Ishikawa (cell line): ENCODE results near the gene TRIM33.

ENCODE experiments used
- CEBPB ChIP-seq: IDR thresholded peaks from 2 replicates; pipeline ENCODE4 v1.6.1; 2012
- CREB1 ChIP-seq: IDR thresholded peaks from 2 replicates; pipeline ENCODE4 v1.6.1; 2012; ENCODE audit warnings: low read depth
- EGR1 ChIP-seq: IDR thresholded peaks from 2 replicates; pipeline ENCODE4 v1.6.1; 2012
- EP300 ChIP-seq: IDR thresholded peaks from 2 replicates; pipeline ENCODE4 v1.6.1; 2012; ENCODE audit warnings: borderline replicate concordance
- FOXM1 ChIP-seq: IDR thresholded peaks from 2 replicates; pipeline ENCODE4 v1.6.1; 2012; ENCODE audit warnings: low read depth, borderline replicate concordance
- MAX ChIP-seq: IDR thresholded peaks from 2 replicates; pipeline ENCODE4 v1.6.1; 2012
- NFIC ChIP-seq: IDR thresholded peaks from 2 replicates; pipeline ENCODE4 v1.6.1; 2012
- RAD21 ChIP-seq: IDR thresholded peaks from 2 replicates; pipeline ENCODE4 v1.6.1; 2012; ENCODE audit warnings: low read depth
- REST ChIP-seq: IDR thresholded peaks from 2 replicates; pipeline ENCODE4 v1.6.1; 2012; ENCODE audit warnings: low read depth, mild to moderate bottlenecking
- TAF1 ChIP-seq: IDR thresholded peaks from 2 replicates; pipeline ENCODE4 v1.6.1; 2012; ENCODE audit warnings: low read depth, mild to moderate bottlenecking
- TCF12 ChIP-seq: IDR thresholded peaks from 2 replicates; pipeline ENCODE4 v1.6.1; 2012; ENCODE audit warnings: low read depth
- TEAD4 ChIP-seq: IDR thresholded peaks from 2 replicates; pipeline ENCODE4 v1.6.1; 2012
- USF1 ChIP-seq: IDR thresholded peaks from 2 replicates; pipeline ENCODE4 v1.6.1; 2012
- YY1 ChIP-seq: IDR thresholded peaks from 2 replicates; pipeline ENCODE4 v1.6.1; 2012; ENCODE audit warnings: low read depth
- ZBTB7A ChIP-seq: IDR thresholded peaks from 2 replicates; pipeline ENCODE4 v1.6.1; 2012; ENCODE audit warnings: low read depth

The TRIM33 gene

GRCh38 chr1:114386129-114387009 lies 124.6 kb downstream of the TRIM33 start:
- TF ChIP-seq TAF1 (no peak), CEBPB (no peak), CREB1 (no peak), TEAD4 (no peak), EGR1 (no peak), RAD21 (no peak)

GRCh38 chr1:114384922-114385321 lies 126.1 kb downstream of the TRIM33 start:
- TF ChIP-seq TCF12 (no peak), CREB1 (no peak), MAX (no peak), EP300 (no peak), TEAD4 (no peak), NFIC (no peak), RAD21 (no peak), YY1 (no peak), REST (no peak), TAF1 (no peak), USF1 (no peak), FOXM1 (no peak)

GRCh38 chr1:114379987-114380386 lies 131.0 kb downstream of the TRIM33 start:
- TF ChIP-seq EP300: no peak
- TF ChIP-seq REST: no peak
- TF ChIP-seq RAD21: no peak
- TF ChIP-seq NFIC: no peak
- no peak for TF ChIP-seq ZBTB7A
- no peak for TF ChIP-seq MAX
- no peak for TF ChIP-seq TEAD4
- TF ChIP-seq TAF1: no peak
- no peak for TF ChIP-seq CREB1
- TF ChIP-seq USF1: no peak
- TF ChIP-seq EGR1: no peak
- TF ChIP-seq TCF12: no peak
- TF ChIP-seq YY1: no peak
- no peak for TF ChIP-seq FOXM1
- TF ChIP-seq CEBPB: no peak

GRCh38 chr1:114379358-114379757 lies 131.6 kb downstream of the TRIM33 start:
- TF ChIP-seq REST (no peak), TCF12 (no peak), ZBTB7A (no peak), USF1 (no peak)
